Suprapubic skin (tissue), 4 donors: ENCODE measurements around the gene PEX6. TPM values are rescaled to one million over a fixed set of nuclear protein-coding genes. Genes with fewer than 3 reads are reported as not detected.

Source experiments
- DNase-seq, 2 donors: peaks; one replicate each; pipeline ENCODE4 v3.0.0-alpha.2; 2019; ENCODE audit warnings: low spot score in 2 of 2
- H3K27ac ChIP-seq: fragments of 200-600 bp; sonication (generic); one replicate; pipeline ENCODE4 v1.5.1; 2019
- H3K27me3 ChIP-seq: fragments of 200-600 bp; sonication (generic); one replicate; pipeline ENCODE4 v1.5.1; 2019
- H3K36me3 ChIP-seq: fragments of 200-600 bp; sonication (generic); one replicate; pipeline ENCODE4 v1.5.1; 2019
- H3K4me1 ChIP-seq: fragments of 200-600 bp; sonication (generic); one replicate; pipeline ENCODE4 v1.5.1; 2019
- H3K4me3 ChIP-seq: fragments of 200-600 bp; sonication (generic); one replicate; pipeline ENCODE4 v1.5.1; 2019; ENCODE audit warnings: mild to moderate bottlenecking
- H3K9me3 ChIP-seq: fragments of 200-600 bp; sonication (generic); one replicate; pipeline ENCODE4 v1.5.1; 2019
- CTCF ChIP-seq, 2 donors: fragments of 200-600 bp in 1 of 2; fragments of 450-650 bp in 1 of 2; sonication (generic) in 1 of 2; IDR thresholded peaks; one replicate each; pipeline ENCODE4 v1.5.1; 2016 to 2019; ENCODE audit warnings: antibody characterized with exemption in 2 of 2, mild to moderate bottlenecking in 1 of 2, moderate library complexity in 1 of 2
- EP300 ChIP-seq: sonication (generic); formaldehyde crosslinking; IDR thresholded peaks from one replicate; pipeline ENCODE4 v1.6.1; 2017; ENCODE audit warnings: antibody characterized with exemption
- POLR2A ChIP-seq, 2 donors: fragments of 450-650 bp; IDR thresholded peaks; one replicate each; pipeline ENCODE4 v1.6.1; 2017; ENCODE audit warnings: antibody characterized with exemption in 2 of 2, mild to moderate bottlenecking in 2 of 2, moderate library complexity in 2 of 2
- POLR2AphosphoS5 ChIP-seq, 3 donors: sonication (generic); formaldehyde crosslinking; IDR thresholded peaks; one replicate each; pipeline ENCODE4 v1.6.1; 2017; ENCODE audit warnings: antibody characterized with exemption in 3 of 3
- WGBS: methylation state at CpG from one replicate; pipeline ENCODE4 v1.1.5; 2018; 5-methylcytosine and 5-hydroxymethylcytosine counted together
- total RNA-seq, 4 donors: library from RNA; depleted of rRNA; stranded (reverse); fragments of >200 nt; gene quantifications; one replicate each; pipeline ENCODE4 v1.1.0, GENCODE V29; 2016

PEX6 gene
- total RNA-seq, 4 donors from 2014 or later, result 18.6 to 48.0 (median 22.8) TPM

- DNase-seq, result no peak
- no peak overlapping the region for H3K4me3 ChIP-seq
- H3K27me3 ChIP-seq, result no peaks in the 10 kb centered on the region
- TF ChIP-seq EP300 (no peak), CTCF (IDR thresholded peaks at IDR 0.05) (no peak)
- H3K4me1 ChIP-seq, result no peaks in the 10 kb centered on the region
- no peaks in the 10 kb centered on the region for H3K9me3 ChIP-seq
- peaks cover 74% of the 10 kb centered on the region for H3K36me3 ChIP-seq
- H3K27ac ChIP-seq, result no peak overlapping the region
- 93% methylated on average over 6 of the region's 6 CpGs for WGBS
Measured at GRCh38 chr6:42940493-42941045, 38.4 kb downstream of the PEX6 start.

GRCh38 chr6:42939810-42940167, 39.2 kb downstream of the PEX6 start:
- H3K4me1 ChIP-seq, result no peaks in the 10 kb centered on the region
- no peaks in the 10 kb centered on the region for H3K27me3 ChIP-seq
- no peak overlapping the region for H3K27ac ChIP-seq
- DNase-seq, result no peak
- peaks cover 80% of the 10 kb centered on the region for H3K36me3 ChIP-seq
- no peak overlapping the region for H3K4me3 ChIP-seq
- no peak for TF ChIP-seq CTCF (IDR thresholded peaks at IDR 0.05)
- TF ChIP-seq POLR2A (IDR thresholded peaks at IDR 0.05), result no peak
- TF ChIP-seq EP300, result no peak
- TF ChIP-seq POLR2AphosphoS5 (IDR thresholded peaks at IDR 0.05), result no peak
- 80% methylated on average over 4 of the region's 4 CpGs for WGBS
- no peaks in the 10 kb centered on the region for H3K9me3 ChIP-seq

GRCh38 chr6:42938987-42939809, 39.8 kb downstream of the PEX6 start:
- H3K27ac ChIP-seq, result no peak overlapping the region

GRCh38 chr6:42938428-42938796, 40.6 kb downstream of the PEX6 start:
- Histone ChIP-seq H3K27me3 (no peaks in the 10 kb centered on the region), H3K36me3 (peaks cover 78% of the 10 kb centered on the region), H3K4me1 (peaks cover 8% of the 10 kb centered on the region), H3K4me3 (no peak overlapping the region), H3K9me3 (no peaks in the 10 kb centered on the region), H3K27ac (no peak overlapping the region)
- no peak for TF ChIP-seq CTCF (IDR thresholded peaks at IDR 0.05)
- no peak for TF ChIP-seq POLR2A (IDR thresholded peaks at IDR 0.05)
- no peak for TF ChIP-seq POLR2AphosphoS5 (IDR thresholded peaks at IDR 0.05)
- TF ChIP-seq EP300, result no peak
- WGBS, result 92% methylated on average over 4 of the region's 5 CpGs
- DNase-seq, result no peak

More at GRCh38 chr6:42938987-42939809, 39.8 kb downstream of the PEX6 start:
- no peaks in the 10 kb centered on the region for H3K27me3 ChIP-seq
- no peaks in the 10 kb centered on the region for H3K9me3 ChIP-seq
- no peak overlapping the region for H3K4me3 ChIP-seq
- WGBS, result 77% methylated on average over 9 of the region's 9 CpGs
- H3K4me1 ChIP-seq, result peaks cover under 1% of the 10 kb centered on the region
- no peak for TF ChIP-seq CTCF (IDR thresholded peaks at IDR 0.05)
- no peak for TF ChIP-seq POLR2A (IDR thresholded peaks at IDR 0.05)
- no peak for TF ChIP-seq EP300
- no peak for TF ChIP-seq POLR2AphosphoS5 (IDR thresholded peaks at IDR 0.05)
- DNase-seq, result no peak
- peaks cover 83% of the 10 kb centered on the region for H3K36me3 ChIP-seq

- DNase-seq, result no peak
- H3K9me3 ChIP-seq, result no peaks in the 10 kb centered on the region
- no peak overlapping the region for H3K27ac ChIP-seq
- 91% methylated on average over 11 of the region's 13 CpGs for WGBS
- H3K36me3 ChIP-seq, result peaks cover 72% of the 10 kb centered on the region
- H3K27me3 ChIP-seq, result no peaks in the 10 kb centered on the region
- no peak overlapping the region for H3K4me3 ChIP-seq
- peaks cover 13% of the 10 kb centered on the region for H3K4me1 ChIP-seq
- TF ChIP-seq EP300, result no peak
- TF ChIP-seq POLR2A (IDR thresholded peaks at IDR 0.05), result no peak
- no peak for TF ChIP-seq CTCF (IDR thresholded peaks at IDR 0.05)
- no peak for TF ChIP-seq POLR2AphosphoS5 (IDR thresholded peaks at IDR 0.05)
Measured at GRCh38 chr6:42937548-42938427, 41.2 kb downstream of the PEX6 start.
